H1 (cell line): ENCODE results near the gene TCF7. TPM values are rescaled to one million over a fixed set of nuclear protein-coding genes. Genes with fewer than 3 reads are reported as not detected.

Source experiments
- CTCF ChIA-PET: fragments of 300-600 bp; sonication (Branson Sonifier 250); formaldehyde crosslinking; loops from one replicate; lab custom pipeline; 2021; ENCODE audit not compliant: partially characterized antibody; lab: Charles Lee
- POLR2A ChIA-PET: fragments of 300-600 bp; sonication (Branson Sonifier 250); formaldehyde crosslinking; loops from one replicate; lab custom pipeline; 2021; ENCODE audit warnings: inconsistent platforms; ENCODE audit not compliant: partially characterized antibody; lab: Charles Lee
- DNase-seq, 2 experiments: peaks; one replicate each; pipeline versions ENCODE4 v3.0.0 to v3.0.0-alpha.2; 2010 to 2022; ENCODE audit warnings: low spot score in 2 of 2, low read depth in 1 of 2, mixed read lengths in 1 of 2
- FAIRE-seq: peaks from 2 replicates; lab custom pipeline; 2011; peaks lifted over from hg19 to GRCh38; lab: Jason Lieb, UNC
- H2AFZ ChIP-seq: 2 replicates; pipeline ENCODE4 v1.8.1; 2012; ENCODE audit warnings: low read length, inconsistent platforms
- H2AK5ac ChIP-seq: 2 replicates; pipeline ENCODE4 v1.6.1; 2013; ENCODE audit warnings: low read depth, low read length
- H2BK120ac ChIP-seq: replicated peaks from 2 replicates; pipeline ENCODE3; 2013; ENCODE audit warnings: low read depth, low read length, inconsistent platforms
- H2BK12ac ChIP-seq: 2 replicates; pipeline ENCODE4 v1.6.1; 2013; ENCODE audit warnings: low read depth, low read length
- H2BK15ac ChIP-seq: 2 replicates; pipeline ENCODE4 v1.6.1; 2013; ENCODE audit warnings: low read length
- H2BK20ac ChIP-seq: 2 replicates; pipeline ENCODE4 v1.6.1; 2013; ENCODE audit warnings: low read length
- H2BK5ac ChIP-seq: 2 replicates; pipeline ENCODE4 v1.6.1; 2013; ENCODE audit warnings: low read depth, low read length
- H3K14ac ChIP-seq: 2 replicates; pipeline ENCODE4 v1.6.1; 2013; ENCODE audit warnings: inconsistent platforms; ENCODE audit not compliant: insufficient read length
- H3K18ac ChIP-seq: 2 replicates; pipeline ENCODE4 v1.6.1; 2013; ENCODE audit warnings: low read length; ENCODE audit errors: extremely low read depth
- H3K23ac ChIP-seq: 2 replicates; pipeline ENCODE4 v1.6.1; 2013; ENCODE audit warnings: inconsistent platforms; ENCODE audit not compliant: insufficient read length
- H3K23me2 ChIP-seq: 2 replicates; pipeline ENCODE4 v1.6.1; 2013; ENCODE audit warnings: low read depth, low read length
- H3K27ac ChIP-seq: 2 replicates; pipeline ENCODE4 v1.6.1; 2011; ENCODE audit warnings: low read depth, low read length, inconsistent platforms
- H3K27me3 ChIP-seq, 4 experiments: replicated peaks in 1 of 4; 1 replicate in 1 of 4; 2 replicates in 3 of 4; pipeline versions ENCODE4 v1.6.1 to v1.8.1; 2011 to 2013; ENCODE audit warnings: low read length in 3 of 4, mild to moderate bottlenecking in 3 of 4, inconsistent platforms in 2 of 4, mixed read lengths in 2 of 4, moderate library complexity in 1 of 4; ENCODE audit not compliant: control insufficient read depth in 3 of 4, insufficient read depth in 3 of 4; ENCODE audit errors: extremely low read depth in 1 of 4
- H3K36me3 ChIP-seq, 4 experiments: 2 replicates each; pipeline versions ENCODE4 v1.6.1 to v1.8.1; 2011 to 2013; ENCODE audit warnings: mild to moderate bottlenecking in 4 of 4, low read length in 3 of 4, moderate library complexity in 2 of 4, control low read depth in 1 of 4, inconsistent platforms in 1 of 4; ENCODE audit not compliant: insufficient read depth in 4 of 4, control insufficient read depth in 2 of 4
- H3K4ac ChIP-seq: replicated peaks from 2 replicates; pipeline ENCODE3; 2013; ENCODE audit warnings: low read length, low read depth, mixed read lengths, inconsistent platforms; ENCODE audit not compliant: insufficient read length
- H3K4me1 ChIP-seq, 4 experiments: replicated peaks in 1 of 4; 1 replicate in 1 of 4; 2 replicates in 3 of 4; pipeline versions ENCODE4 v1.6.1 to v1.8.1; 2011 to 2013; ENCODE audit warnings: low read length in 3 of 4, inconsistent platforms in 2 of 4, mixed read lengths in 1 of 4; ENCODE audit not compliant: insufficient read depth in 4 of 4, control insufficient read depth in 3 of 4
- H3K4me2 ChIP-seq, 2 experiments: 2 replicates each; pipeline versions ENCODE4 v1.6.1 to v1.8.1; 2011 to 2013; ENCODE audit warnings: low read depth in 2 of 2, low read length in 2 of 2, control low read depth in 1 of 2, inconsistent platforms in 1 of 2, mild to moderate bottlenecking in 1 of 2; ENCODE audit not compliant: insufficient read depth in 1 of 2
- H3K4me3 ChIP-seq, 4 experiments: fragments of 200-600, 300-600 bp in 1 of 4; sonication (generic), shearing (Covaris generic), sonication (Bioruptor Twin) in 1 of 4; 2 replicates each; pipeline versions ENCODE4 v1.5.1 to v1.8.1; 2011 to 2016; ENCODE audit warnings: low read length in 4 of 4, low read depth in 3 of 4, control low read depth in 2 of 4, inconsistent platforms in 2 of 4, mild to moderate bottlenecking in 2 of 4, mixed read lengths in 1 of 4, moderate library complexity in 1 of 4; ENCODE audit not compliant: insufficient read depth in 2 of 4; ENCODE audit errors: extremely low read depth in 1 of 4
- H3K56ac ChIP-seq: replicated peaks from 2 replicates; pipeline ENCODE3; 2013; ENCODE audit warnings: low read depth, mild to moderate bottlenecking, mixed read lengths, low read length, inconsistent platforms; ENCODE audit not compliant: insufficient read length
- H3K79me1 ChIP-seq: 2 replicates; pipeline ENCODE4 v1.6.1; 2013; ENCODE audit warnings: low read depth, low read length, control low read depth
- H3K79me2 ChIP-seq, 2 experiments: 2 replicates each; pipeline versions ENCODE4 v1.6.1 to v1.8.1; 2012 to 2013; ENCODE audit warnings: low read length in 2 of 2, mild to moderate bottlenecking in 2 of 2, inconsistent platforms in 1 of 2; ENCODE audit not compliant: insufficient read depth in 2 of 2, control insufficient read depth in 1 of 2
- H3K9ac ChIP-seq, 4 experiments: replicated peaks in 1 of 4; 1 replicate in 1 of 4; 2 replicates in 3 of 4; pipeline versions ENCODE4 v1.6.1 to v1.8.1; 2011 to 2013; ENCODE audit warnings: low read depth in 3 of 4, low read length in 3 of 4, control low read depth in 2 of 4, mild to moderate bottlenecking in 2 of 4, moderate library complexity in 2 of 4, inconsistent platforms in 1 of 4; ENCODE audit errors: extremely low read depth in 1 of 4
- H3K9me3 ChIP-seq, 2 experiments: 2 replicates each; pipeline versions ENCODE4 v1.6.1 to v1.8.1; 2012 to 2013; ENCODE audit warnings: mild to moderate bottlenecking in 2 of 2, moderate library complexity in 2 of 2, control low read depth in 1 of 2, inconsistent platforms in 1 of 2, low read depth in 1 of 2, low read length in 1 of 2, mixed read lengths in 1 of 2; ENCODE audit not compliant: insufficient read depth in 2 of 2
- H4K20me1 ChIP-seq, 2 experiments: replicated peaks in 1 of 2; 2 replicates each; pipeline versions ENCODE3 to v1.8.1; 2011 to 2013; ENCODE audit warnings: inconsistent platforms in 2 of 2, low read length in 2 of 2, mild to moderate bottlenecking in 1 of 2; ENCODE audit not compliant: insufficient read depth in 2 of 2, control insufficient read depth in 1 of 2
- H4K5ac ChIP-seq: 2 replicates; pipeline ENCODE4 v1.6.1; 2013; ENCODE audit warnings: low read length, low read depth, mixed read lengths, inconsistent platforms; ENCODE audit not compliant: insufficient read length
- H4K8ac ChIP-seq: 2 replicates; pipeline ENCODE4 v1.8.0; 2013; ENCODE audit warnings: mild to moderate bottlenecking, moderate library complexity, low read length, inconsistent platforms; ENCODE audit not compliant: insufficient read depth; ENCODE audit errors: extremely low read depth
- H4K91ac ChIP-seq: replicated peaks from 2 replicates; pipeline ENCODE3; 2013; ENCODE audit warnings: low read length, mixed read lengths, inconsistent platforms; ENCODE audit not compliant: insufficient read length
- WGBS, 2 experiments: shearing (Covaris generic) in 1 of 2; methylation state at CpG; one replicate each; pipeline versions ENCODE4 v1.1.6 to v1.1.7; 2013 to 2015; ENCODE audit warnings: low lambda C conversion rate in 2 of 2, mixed read lengths in 2 of 2, inconsistent platforms in 1 of 2, low coverage in 1 of 2, missing lambda C conversion rate in 1 of 2; ENCODE audit not compliant: insufficient replicate concordance in 2 of 2, insufficient coverage in 1 of 2, insufficient read length in 1 of 2; ENCODE audit errors: extremely low coverage in 1 of 2, missing lambda C conversion rate in 1 of 2; 5-methylcytosine and 5-hydroxymethylcytosine counted together
- polyA plus RNA-seq, 7 experiments: library from polyadenylated mRNA; depleted of rRNA in 3 of 7; stranded (reverse) in 5 of 7; unstranded in 2 of 7; fragments of >200 nt in 5 of 7; fragments of 200-250 nt in 2 of 7; gene quantifications; 1 replicate in 5 of 7; 2 replicates in 1 of 7; 4 replicates in 1 of 7; pipeline versions ENCODE4 v1.2.1 to v1.2.3, GENCODE V29; 2011 to 2013; ENCODE audit warnings: missing spikeins in 2 of 7, mixed read lengths in 2 of 7
- total RNA-seq: library from RNA; stranded (reverse); fragmentation: NEBNext Ultra II Directional; extraction: Animal tissue kit (Norgen Biotek cat#: 25700); gene quantifications from 2 replicates; pipeline ENCODE4 v1.2.1, GENCODE V29; 2021

TCF7 gene
- total and polyA plus RNA-seq, 2 of the 8 experiments (the other 6 are each of a cell fraction or from before 2014, with no cell fraction given), result 4.7 to 8.5 TPM

DNA sequence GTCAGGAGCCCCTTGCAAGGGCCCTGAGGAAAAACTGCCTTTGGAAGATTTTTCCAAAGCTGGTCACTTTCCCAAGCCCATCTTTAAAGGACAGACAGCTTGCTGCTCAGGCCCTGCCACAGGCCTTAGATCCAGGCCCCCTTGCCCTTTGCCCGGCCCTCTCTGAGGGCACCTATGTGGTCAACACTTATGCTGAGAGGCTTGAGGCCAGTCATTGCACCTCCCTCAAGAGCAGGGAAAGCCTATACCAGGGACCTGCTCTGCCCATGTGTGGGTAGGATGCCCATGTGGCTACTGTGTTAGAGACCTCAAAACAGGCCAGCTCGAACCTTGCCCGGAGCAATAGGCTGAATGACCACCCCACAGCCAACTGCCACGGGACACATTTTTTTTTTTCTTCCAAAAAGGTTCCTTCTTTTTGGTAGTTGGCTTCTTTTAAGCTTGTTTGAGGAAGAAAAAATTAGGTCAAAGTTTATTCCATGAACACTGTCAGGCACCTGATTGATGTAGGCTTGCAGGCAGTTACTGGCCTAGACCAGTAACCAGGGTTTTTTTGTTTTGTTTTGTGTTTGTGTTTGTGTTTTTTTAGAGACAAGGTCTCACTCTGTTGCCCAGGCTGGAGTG is 3.8 kb downstream of the TCF7 start:
- H3K4ac ChIP-seq, result no peak overlapping the region
- H3K4me1 ChIP-seq, result peaks cover 0 to 11% (median 8%) of the 10 kb centered on the region in 4 experiments; a peak in 6 of 7 replicates
- H3K79me1 ChIP-seq, result peaks cover 2% of the 10 kb centered on the region; the same call in 1 of the 2 replicates
- no peak overlapping the region for H4K91ac ChIP-seq
- H2BK120ac ChIP-seq, result no peak overlapping the region
- H3K4me2 ChIP-seq, result no peak overlapping the region
- H3K9ac ChIP-seq, result no peak overlapping the region
- no peak overlapping the region for H3K56ac ChIP-seq
- no peaks in the 10 kb centered on the region for H3K9me3 ChIP-seq
- H2BK12ac ChIP-seq, result no peak overlapping the region
- H3K23me2 ChIP-seq, result peaks cover 10% of the 10 kb centered on the region; the same call in 1 of the 2 replicates
- no peak overlapping the region for H3K14ac ChIP-seq
- ChIA-PET CTCF (interaction anchor here (0.7 to 21.7 kb wide), 6 partner anchors 11 to 416 kb away, joined by 3 to 270 read pairs (median 6); no protein-coding TSS in a partner anchor), POLR2A (interaction anchor here (0.7 to 2.8 kb wide), 3 partner anchors 11 to 1235 kb away, joined by 3 to 15 read pairs (median 3); no protein-coding TSS in a partner anchor)
- no peaks in the 10 kb centered on the region for H3K79me2 ChIP-seq
- H3K36me3 ChIP-seq, result peaks cover 0 to 2% (median 0%) of the 10 kb centered on the region in 4 experiments; a peak in 1 of 8 replicates
- peaks cover 2 to 15% of the 10 kb centered on the region in 2 experiments for H4K20me1 ChIP-seq
- no peak overlapping the region for H2BK5ac ChIP-seq
- no peak overlapping the region for H2AK5ac ChIP-seq
- H3K27me3 ChIP-seq, result peaks cover 5 to 11% (median 9%) of the 10 kb centered on the region in 4 experiments
- DNase-seq (no peak), FAIRE-seq (no peak)
- no peak overlapping the region for H3K27ac ChIP-seq
- H4K5ac ChIP-seq, result no peak overlapping the region
- no peak overlapping the region for H2BK20ac ChIP-seq
- no peak overlapping the region for H3K23ac ChIP-seq
- 85% methylated on average over 4 of the region's 4 CpGs; no CpG with 5 or more reads in 1 of the 2 experiments for WGBS, 2 experiments
- H4K8ac ChIP-seq, result no peak overlapping the region
- no peak overlapping the region for H2AFZ ChIP-seq
- H3K4me3 ChIP-seq, result no peak overlapping the region
- H2BK15ac ChIP-seq, result no peak overlapping the region
- H3K18ac ChIP-seq, result no peak overlapping the region
